ENCODE results near the gene OTOGL.
"Not testable (repeated sequence)": the region's sequence is repeated elsewhere in the genome, so short reads cannot be mapped to it uniquely, and the experiment has no call there.

OTOGL gene

GRCh38 chr12:80121661-80122060 is 22.3 kb downstream of the OTOGL start:
- DNase-seq, result no peak

- no peak for DNase-seq
These were observed 30.7 kb downstream of the OTOGL start for GRCh38 chr12:80129895-80130530.

GRCh38 chr12:80135624-80136023 is 36.3 kb downstream of the OTOGL start:
- DNase-seq, result no peak

GRCh38 chr12:80140005-80140404 is 40.7 kb downstream of the OTOGL start:
- no peak for DNase-seq

GRCh38 chr12:80142640-80143039 is 43.3 kb downstream of the OTOGL start:
- DNase-seq, result no peak

GRCh38 chr12:80143537-80143936 is 44.2 kb downstream of the OTOGL start:
- DNase-seq, result no peak

- not testable (repeated sequence) for DNase-seq
These were observed 50.4 kb downstream of the OTOGL start for GRCh38 chr12:80149547-80150313.

GRCh38 chr12:80151131-80151530 is 51.8 kb downstream of the OTOGL start:
- DNase-seq, result no peak

- DNase-seq, result no peak
These were observed 54.9 kb downstream of the OTOGL start for GRCh38 chr12:80154261-80154660.

GRCh38 chr12:80156306-80156705 is 57.0 kb downstream of the OTOGL start:
- DNase-seq, result no peak

GRCh38 chr12:80157645-80158044 is 58.3 kb downstream of the OTOGL start:
- no peak for DNase-seq

- no peak for DNase-seq
These were observed 62.3 kb downstream of the OTOGL start for GRCh38 chr12:80161612-80162011.

GRCh38 chr12:80162177-80162576 is 62.8 kb downstream of the OTOGL start:
- no peak for DNase-seq

GRCh38 chr12:80165746-80166145 is 66.4 kb downstream of the OTOGL start:
- no peak for DNase-seq

GRCh38 chr12:80166751-80167150 is 67.4 kb downstream of the OTOGL start:
- no peak for DNase-seq

GRCh38 chr12:80168936-80169335 is 69.6 kb downstream of the OTOGL start:
- DNase-seq, result no peak

- no peak for DNase-seq
These were observed 71.6 kb downstream of the OTOGL start for GRCh38 chr12:80170915-80171314.

GRCh38 chr12:80173083-80173864 is 73.9 kb downstream of the OTOGL start:
- DNase-seq, result no peak

GRCh38 chr12:80175307-80175930 is 76.1 kb downstream of the OTOGL start:
- DNase-seq, result no peak

- no peak for DNase-seq
These were observed 77.4 kb downstream of the OTOGL start for GRCh38 chr12:80176706-80177105.

- DNase-seq, result peak in 1 of 2 donors; percentile 7
These were observed 79.5 kb downstream of the OTOGL start for GRCh38 chr12:80178846-80179245.

GRCh38 chr12:80183939-80184338 is 84.6 kb downstream of the OTOGL start:
- no peak for DNase-seq

- DNase-seq, result no peak
These were observed 85.6 kb downstream of the OTOGL start for GRCh38 chr12:80184926-80185325.

Data from stimulated activated CD4-positive, alpha-beta T cell treated with anti-CD3 and anti-CD28 coated beads, Interleukin-2, amount 100 ng/mL, for 24 hours (primary cell).